ENCODE data around the gene ABCA4. TPM values are rescaled to one million over a fixed set of nuclear protein-coding genes. Genes with fewer than 3 reads are reported as not detected.

ABCA4 gene
- total RNA-seq, 1 donor from 2014 or later = 51.7 TPM

DNA sequence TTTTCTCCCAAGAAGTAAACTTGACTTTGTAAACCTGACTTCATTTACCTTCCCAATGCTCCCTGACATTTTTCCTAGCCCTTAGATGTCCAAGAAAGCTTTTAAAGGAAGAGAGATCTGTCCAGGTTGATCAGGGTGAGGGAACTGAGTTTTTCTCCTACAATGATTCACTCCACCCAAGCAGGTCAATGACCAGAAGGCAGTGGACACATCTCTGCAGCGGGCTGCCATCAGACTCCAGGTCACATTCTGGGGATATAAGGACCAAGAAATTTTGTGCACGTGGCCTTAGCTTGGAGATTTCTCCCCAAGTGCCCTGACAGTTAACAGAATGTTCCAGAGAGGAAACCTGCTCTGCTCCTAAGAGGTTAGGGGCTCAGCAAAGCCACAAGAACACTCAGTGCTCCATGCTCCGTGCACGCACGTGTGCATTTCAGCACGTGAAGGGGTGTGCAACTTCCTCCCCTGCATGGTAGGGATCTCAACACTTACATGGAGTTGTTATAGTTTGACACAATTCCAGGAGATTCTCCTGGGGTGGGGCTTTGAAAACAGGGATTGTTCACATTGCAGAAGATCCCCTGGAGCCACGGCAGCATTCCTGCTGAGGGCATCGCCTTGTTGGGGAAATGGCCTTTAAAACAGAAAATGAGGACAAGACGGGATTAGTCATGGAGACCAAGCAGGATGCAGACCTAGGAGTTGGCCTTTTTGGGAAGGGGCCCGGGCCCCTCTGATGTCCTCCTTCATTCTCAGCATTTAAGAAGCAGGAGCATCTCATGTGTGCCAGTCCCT, 9.8 kb downstream of the ABCA4 start:
- no peak for DNase-seq (ENCODE audit: low spot score)
- Mint-ChIP-seq H3K27ac (ENCODE audit: unreplicated experiment) (no peak overlapping the region), H3K4me3 (ENCODE audit: unreplicated experiment) (no peak overlapping the region), H3K9me3 (ENCODE audit: unreplicated experiment) (no peaks in the 10 kb centered on the region), H3K36me3 (ENCODE audit: low read depth, unreplicated experiment) (peaks cover 12% of the 10 kb centered on the region), H3K27me3 (ENCODE audit: unreplicated experiment) (peaks cover 14% of the 10 kb centered on the region), H3K4me1 (ENCODE audit: unreplicated experiment) (peaks cover 52% of the 10 kb centered on the region)
- TF ChIP-seq, protein P1, sequence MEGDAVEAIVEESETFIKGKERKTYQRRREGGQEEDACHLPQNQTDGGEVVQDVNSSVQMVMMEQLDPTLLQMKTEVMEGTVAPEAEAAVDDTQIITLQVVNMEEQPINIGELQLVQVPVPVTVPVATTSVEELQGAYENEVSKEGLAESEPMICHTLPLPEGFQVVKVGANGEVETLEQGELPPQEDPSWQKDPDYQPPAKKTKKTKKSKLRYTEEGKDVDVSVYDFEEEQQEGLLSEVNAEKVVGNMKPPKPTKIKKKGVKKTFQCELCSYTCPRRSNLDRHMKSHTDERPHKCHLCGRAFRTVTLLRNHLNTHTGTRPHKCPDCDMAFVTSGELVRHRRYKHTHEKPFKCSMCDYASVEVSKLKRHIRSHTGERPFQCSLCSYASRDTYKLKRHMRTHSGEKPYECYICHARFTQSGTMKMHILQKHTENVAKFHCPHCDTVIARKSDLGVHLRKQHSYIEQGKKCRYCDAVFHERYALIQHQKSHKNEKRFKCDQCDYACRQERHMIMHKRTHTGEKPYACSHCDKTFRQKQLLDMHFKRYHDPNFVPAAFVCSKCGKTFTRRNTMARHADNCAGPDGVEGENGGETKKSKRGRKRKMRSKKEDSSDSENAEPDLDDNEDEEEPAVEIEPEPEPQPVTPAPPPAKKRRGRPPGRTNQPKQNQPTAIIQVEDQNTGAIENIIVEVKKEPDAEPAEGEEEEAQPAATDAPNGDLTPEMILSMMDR (IDR thresholded peaks at IDR 0.05; ENCODE audit: unreplicated experiment) = no peak

DNA sequence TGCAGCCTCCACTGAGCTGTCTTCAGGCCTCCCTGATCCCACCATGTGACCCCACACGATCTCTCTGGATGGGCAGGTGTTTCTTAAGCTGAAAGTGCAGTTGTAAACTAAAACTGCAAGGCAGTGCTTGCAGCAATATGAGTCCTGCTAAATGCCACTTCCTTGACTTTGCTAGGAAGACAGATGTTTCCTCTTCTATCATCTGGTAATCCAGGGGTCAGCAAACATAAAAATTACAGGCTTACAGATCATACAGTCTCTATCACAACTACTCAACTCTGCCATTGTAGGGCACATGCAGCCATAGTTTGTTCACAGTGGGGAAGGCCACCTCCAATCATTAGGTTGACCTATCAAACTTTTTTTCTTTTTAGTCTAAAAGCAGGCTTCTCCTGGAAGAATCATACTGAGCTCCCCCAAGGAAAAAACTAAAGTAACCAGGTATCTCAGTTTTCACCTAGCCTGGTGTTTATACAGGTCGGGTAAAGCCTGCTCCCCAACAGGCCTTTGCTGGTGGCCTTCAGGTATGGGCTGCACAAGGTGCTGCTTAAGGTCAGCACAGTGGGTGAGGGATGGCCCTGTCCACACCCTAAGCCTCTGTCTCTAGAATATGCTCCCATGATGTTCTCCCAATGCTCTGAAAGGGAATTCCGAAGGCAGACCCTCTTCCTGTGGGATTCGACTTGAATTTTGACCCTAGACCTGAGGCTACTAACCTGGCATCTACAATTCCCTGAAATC, 10.8 kb downstream of the ABCA4 start:
- peaks cover 15% of the 10 kb centered on the region for H3K27me3 Mint-ChIP-seq (ENCODE audit: unreplicated experiment)
- no peak for DNase-seq (ENCODE audit: low spot score)
- H3K4me3 Mint-ChIP-seq (ENCODE audit: unreplicated experiment) = no peak overlapping the region
- H3K9me3 Mint-ChIP-seq (ENCODE audit: unreplicated experiment) = no peaks in the 10 kb centered on the region
- H3K27ac Mint-ChIP-seq (ENCODE audit: unreplicated experiment) = no peak overlapping the region
- peaks cover 12% of the 10 kb centered on the region for H3K36me3 Mint-ChIP-seq (ENCODE audit: low read depth, unreplicated experiment)
- TF ChIP-seq, protein P1 (IDR thresholded peaks at IDR 0.05; ENCODE audit: unreplicated experiment) = no peak
- peaks cover 50% of the 10 kb centered on the region for H3K4me1 Mint-ChIP-seq (ENCODE audit: unreplicated experiment)

DNA sequence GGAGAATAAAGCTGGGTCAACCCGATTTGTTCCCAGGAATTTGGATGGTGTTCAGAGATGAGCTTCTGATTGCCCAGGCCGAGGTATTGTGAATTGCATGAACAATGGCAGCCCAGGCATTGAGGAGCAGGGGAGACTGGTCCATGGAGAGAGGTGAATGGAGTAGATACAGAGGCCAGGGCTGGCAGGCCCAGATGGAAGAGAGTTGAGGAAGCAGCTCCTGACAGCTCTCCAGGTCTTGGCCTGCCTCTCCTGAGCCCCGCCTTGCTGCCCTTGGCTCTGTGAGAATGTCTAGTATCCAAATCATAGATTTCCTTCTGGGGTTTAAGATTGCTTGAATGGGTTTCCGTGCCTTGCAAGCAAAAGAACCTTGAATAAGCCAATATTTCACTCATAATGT, 11.5 kb downstream of the ABCA4 start:
- H3K4me1 Mint-ChIP-seq (ENCODE audit: unreplicated experiment) = peaks cover 50% of the 10 kb centered on the region
- DNase-seq (ENCODE audit: low spot score) = no peak
- no peak overlapping the region for H3K27ac Mint-ChIP-seq (ENCODE audit: unreplicated experiment)
- H3K36me3 Mint-ChIP-seq (ENCODE audit: low read depth, unreplicated experiment) = peaks cover 12% of the 10 kb centered on the region
- TF ChIP-seq, protein P1 (IDR thresholded peaks at IDR 0.05; ENCODE audit: unreplicated experiment) = no peak
- no peaks in the 10 kb centered on the region for H3K9me3 Mint-ChIP-seq (ENCODE audit: unreplicated experiment)
- H3K4me3 Mint-ChIP-seq (ENCODE audit: unreplicated experiment) = no peak overlapping the region
- peaks cover 12% of the 10 kb centered on the region for H3K27me3 Mint-ChIP-seq (ENCODE audit: unreplicated experiment)

DNA sequence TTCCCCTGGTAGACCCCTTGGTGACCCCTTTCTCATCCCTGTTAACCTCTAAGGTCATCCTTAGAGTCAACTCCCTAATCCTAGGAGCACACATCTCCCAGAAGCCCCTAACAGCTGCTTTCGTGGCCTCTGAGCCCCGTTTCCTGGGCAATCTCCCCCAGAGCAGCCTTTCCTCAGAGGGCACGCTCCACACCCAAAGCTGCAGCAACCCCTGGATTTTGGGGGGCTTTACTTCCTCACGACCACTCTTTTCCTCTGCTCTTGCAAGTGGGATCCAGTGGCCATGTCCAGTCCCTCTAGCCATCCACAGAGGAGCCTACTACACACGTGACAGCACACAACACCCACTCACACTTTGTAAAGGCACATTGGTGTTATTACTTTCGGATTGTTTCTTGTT, 13.8 kb downstream of the ABCA4 start:
- no peak overlapping the region for H3K4me3 Mint-ChIP-seq (ENCODE audit: unreplicated experiment)
- no peak for DNase-seq (ENCODE audit: low spot score)
- no peaks in the 10 kb centered on the region for H3K9me3 Mint-ChIP-seq (ENCODE audit: unreplicated experiment)

More for the DNA sequence above, 13.8 kb downstream of the ABCA4 start:
- Mint-ChIP-seq H3K27me3 (ENCODE audit: unreplicated experiment) (peaks cover 16% of the 10 kb centered on the region), H3K36me3 (ENCODE audit: low read depth, unreplicated experiment) (peaks cover 12% of the 10 kb centered on the region), H3K27ac (ENCODE audit: unreplicated experiment) (no peak overlapping the region), H3K4me1 (ENCODE audit: unreplicated experiment) (peaks cover 45% of the 10 kb centered on the region)
- TF ChIP-seq, protein P1 (IDR thresholded peaks at IDR 0.05; ENCODE audit: unreplicated experiment) = no peak

All from endothelial cell (in vitro differentiated cells).